Brain pericyte (primary cell): ENCODE data around the gene GTF2F1.
"Not testable (repeated sequence)": the region's sequence is repeated elsewhere in the genome, so short reads cannot be mapped to it uniquely, and the experiment has no call there.

Source experiments
- DNase-seq: peaks from one replicate; pipeline ENCODE4 v3.0.0-alpha.2; 2012; ENCODE audit warnings: low read depth, low spot score

GTF2F1 gene

DNA sequence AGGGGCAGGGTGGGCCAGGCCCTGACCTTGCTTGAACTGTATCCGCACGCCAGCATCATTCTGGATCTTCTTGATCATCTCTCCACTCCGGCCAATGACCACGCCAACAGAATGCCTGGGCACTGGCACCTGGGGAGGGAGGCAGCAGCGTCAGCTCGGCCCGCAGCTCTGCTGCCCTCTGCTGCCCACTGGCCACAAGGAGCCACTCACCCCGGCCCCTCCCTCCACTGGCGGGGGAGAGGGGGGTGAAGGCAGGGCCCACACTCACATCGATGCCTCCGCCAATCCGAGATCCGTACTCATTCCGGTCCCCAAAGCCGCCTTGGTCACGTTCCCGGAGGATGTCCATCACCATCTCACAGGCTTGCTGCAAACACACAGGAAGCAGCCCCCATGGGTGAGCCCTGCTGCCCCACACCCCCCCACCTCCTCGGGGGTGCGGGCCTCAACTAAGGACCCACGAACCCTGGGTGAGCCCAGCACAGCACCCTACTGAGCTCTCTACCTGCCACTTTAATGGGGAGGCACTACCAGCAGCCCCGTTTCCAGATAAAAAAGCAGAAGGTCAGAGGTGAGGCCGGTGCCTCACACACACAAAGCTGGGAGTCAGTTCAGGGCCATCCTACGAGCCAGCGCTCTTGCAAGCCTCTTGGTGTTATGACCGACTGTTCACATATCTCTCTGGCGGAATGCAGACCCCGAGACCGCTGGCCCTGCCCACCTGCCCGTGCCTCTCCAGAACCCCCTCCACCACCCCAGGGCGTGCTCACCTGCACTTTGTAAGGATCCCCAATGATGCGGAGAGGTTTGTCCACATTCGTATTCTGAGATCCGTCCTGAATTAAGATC is 25.0 kb upstream of the GTF2F1 start:
- DNase-seq, result no peak

DNA sequence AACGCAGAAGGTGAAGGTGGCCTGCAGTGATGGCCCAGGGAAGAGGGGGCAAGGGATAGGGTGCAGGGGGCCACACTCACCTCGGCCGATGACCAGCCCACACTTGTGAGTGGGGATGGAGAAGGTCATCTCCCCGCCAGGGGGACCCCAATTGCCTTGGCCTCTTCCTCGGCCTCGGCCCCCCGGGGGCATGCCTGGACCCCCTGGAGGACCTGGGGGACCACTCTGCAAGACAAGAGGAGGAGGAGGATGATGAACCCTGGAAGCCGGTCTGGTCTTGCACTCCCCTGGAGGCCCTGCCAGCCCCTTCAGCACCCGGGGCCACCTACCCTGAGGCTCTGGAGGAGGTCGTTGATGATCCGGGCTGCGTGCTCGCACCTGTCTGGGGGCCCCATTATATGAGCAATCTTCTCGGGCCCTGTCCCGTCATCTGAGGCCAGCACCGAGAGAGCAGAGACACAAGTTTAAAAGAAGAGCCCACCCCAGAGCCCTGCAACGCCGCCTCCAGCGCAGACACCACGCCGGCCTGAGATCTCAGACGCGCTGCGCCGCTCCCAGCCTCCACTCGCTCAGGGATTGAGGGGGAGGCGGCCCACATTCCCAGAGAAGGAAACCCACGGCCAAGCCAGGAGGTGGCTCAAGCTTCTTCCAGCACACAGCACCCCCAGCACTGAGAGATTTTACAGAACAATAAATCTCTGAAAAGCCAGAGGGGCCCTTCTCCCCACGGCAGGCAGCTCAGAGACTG is 23.9 kb upstream of the GTF2F1 start:
- DNase-seq, result no peak

GRCh38 chr19:6415591-6416190 is 22.7 kb upstream of the GTF2F1 start:
- DNase-seq, result no peak

DNA sequence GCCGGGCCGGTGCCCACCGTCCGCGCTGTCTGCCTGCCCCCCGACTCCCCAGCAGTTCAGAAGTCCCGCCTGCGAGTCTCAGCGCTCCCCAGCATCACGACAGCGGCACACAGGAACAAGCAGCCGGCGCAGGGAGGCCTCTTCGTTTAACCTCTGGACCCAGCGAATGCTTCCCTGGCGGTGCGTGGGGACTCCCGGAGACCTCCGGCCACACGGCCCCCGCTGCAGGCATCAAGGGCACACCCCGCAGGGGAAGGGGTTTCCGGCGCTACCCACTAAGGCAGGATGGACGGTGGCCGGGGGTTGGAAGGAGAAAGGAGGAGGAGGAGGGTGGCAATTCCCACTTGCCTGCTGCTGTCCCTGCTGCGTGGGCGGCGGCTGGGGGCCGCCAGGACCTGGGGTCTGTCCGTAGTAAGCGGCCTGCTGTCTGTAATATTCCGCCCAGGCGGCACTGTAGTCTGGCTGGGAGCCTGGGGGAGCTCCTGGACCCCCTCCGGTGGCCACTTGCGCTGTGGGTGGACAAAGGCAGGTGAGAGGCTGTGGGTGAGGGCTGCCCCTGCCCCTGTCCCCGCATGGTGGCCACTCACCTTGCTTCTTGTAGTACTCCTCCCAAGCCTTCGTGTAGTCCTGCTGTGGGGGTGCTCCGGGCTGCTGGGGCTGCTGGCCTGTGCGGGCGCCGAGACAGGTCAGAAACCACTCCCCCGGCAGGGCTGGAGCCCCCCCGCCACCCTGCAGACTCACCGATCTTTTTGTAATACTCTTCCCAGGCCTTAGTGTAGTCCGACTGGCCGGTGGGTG is 22.0 kb upstream of the GTF2F1 start:
- no peak for DNase-seq

DNA sequence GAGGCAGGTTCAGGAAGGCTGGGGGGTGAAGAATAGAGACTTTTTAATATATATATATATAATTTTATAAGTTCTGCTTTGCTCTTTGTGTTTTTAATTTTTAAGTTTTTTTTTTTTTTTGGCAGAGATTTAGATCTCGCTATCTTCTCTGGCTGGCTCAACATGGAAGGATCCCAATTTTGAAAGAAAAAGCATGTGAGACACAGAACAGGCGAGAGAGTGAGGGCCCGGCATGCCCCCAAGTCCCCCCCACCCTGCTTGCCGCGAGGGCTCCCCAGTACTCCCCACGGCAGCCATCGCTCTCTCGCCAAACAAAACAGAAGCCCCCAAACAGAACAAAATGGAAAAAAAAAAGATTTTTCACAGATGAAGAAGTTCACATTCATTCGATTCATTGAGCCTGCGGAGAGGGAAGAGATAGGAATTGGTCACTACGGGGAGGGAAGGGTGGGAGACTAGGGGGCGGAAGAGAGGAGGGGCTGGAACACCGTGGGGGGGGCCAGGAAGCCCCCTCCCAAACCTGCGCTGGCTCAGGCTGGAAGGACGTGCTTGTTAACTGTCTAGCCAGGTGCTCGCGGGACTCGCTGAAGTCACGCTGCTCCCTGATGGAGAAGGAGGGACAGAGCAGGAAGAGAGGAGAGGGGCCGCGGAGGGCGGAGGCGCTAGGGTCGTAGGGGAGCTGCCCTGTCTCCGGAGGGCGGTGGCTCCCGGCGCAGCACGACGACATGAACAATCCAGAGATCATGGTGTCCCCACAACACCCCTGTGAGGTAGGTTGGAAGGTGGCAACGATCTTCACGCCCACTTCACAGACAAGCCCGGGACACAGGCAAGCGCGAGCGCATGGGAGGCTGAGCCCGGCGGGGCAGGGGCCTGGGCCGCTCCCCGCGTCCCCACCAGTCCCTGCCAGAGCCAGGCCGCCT is 21.0 kb upstream of the GTF2F1 start:
- DNase-seq, result no peak

DNA sequence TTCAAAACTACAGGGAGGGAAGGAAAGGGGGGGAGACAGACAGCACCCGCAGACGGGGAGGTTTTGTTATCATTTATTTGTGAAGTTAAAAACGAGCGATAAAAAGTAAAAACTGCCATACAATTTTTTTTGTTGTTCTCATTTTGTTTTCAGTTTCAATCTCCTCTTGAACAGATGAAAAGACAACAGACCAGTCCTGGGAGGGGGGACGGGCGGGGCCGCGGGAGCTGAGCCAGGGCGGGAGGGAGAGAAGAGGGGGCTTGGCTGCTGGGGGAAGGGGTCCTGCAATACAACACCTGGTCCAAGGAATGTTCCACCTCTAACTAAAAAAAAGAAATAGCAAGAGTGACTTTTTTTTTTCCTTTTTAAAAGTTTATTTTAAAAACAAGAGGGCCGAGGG is 20.3 kb upstream of the GTF2F1 start:
- no peak for DNase-seq

GRCh38 chr19:6412447-6413091 is 19.6 kb upstream of the GTF2F1 start:
- DNase-seq, result no peak

GRCh38 chr19:6412061-6412446 is 19.1 kb upstream of the GTF2F1 start:
- no peak for DNase-seq

- no peak for DNase-seq
Observed at GRCh38 chr19:6409346-6409745, 16.4 kb upstream of the GTF2F1 start.

- DNase-seq, result no peak
Observed at GRCh38 chr19:6406401-6406800, 13.4 kb upstream of the GTF2F1 start.

DNA sequence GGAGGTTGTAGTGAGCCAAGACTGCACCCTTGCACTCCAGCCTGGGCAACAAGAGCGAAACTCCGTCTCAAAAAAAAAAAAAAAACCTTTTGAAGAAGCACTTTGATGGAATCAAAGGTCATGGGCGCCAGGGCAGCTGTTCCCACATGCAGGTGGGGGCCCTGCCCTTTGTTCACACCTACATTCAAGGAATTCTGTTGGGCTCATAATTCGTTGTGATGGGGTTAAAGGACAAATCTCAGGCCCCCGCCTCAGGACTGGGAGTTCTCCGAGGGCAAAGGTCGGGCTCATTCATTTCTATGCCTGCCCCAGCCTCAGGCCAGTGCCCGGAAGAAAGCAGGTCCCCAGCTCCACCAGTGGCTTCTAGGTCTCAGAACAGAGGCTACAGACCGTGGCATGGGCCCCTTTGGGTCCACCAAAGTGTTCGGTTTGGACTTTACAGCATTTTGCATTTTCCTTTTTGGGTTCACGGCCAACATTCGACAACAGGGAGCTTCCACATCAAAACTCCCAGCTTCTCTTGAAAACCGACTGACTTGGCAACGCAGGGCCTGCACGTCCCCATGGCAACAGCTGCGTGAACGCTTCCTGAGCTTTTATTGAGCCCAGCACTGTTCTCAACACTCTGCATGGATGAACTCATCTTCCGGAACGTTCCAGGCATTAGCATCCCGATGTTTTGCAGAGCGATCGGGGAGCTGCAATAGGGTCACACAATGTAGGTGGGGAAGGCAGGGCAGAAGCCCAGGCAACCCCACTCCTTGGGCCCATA is 10.1 kb upstream of the GTF2F1 start:
- DNase-seq, result no peak

DNA sequence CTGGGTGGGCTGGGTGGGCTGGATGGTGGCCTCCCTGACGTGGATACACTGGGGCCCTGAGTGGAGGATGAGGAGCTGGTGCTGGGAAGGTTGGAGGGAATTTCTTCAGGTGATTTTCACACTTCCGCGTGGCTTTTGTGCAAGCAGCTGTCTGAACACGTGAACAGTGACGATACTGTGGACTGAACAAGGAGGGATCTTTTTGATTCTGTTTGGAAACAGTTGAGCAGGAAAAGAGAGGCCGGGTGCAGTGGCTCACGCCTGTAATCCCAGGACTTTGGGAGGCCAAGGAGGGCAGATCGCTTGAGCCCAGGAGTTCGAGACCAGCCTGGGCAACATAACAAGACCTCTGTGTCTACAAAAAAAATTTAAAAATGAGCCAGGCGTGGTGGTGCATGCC is 9.1 kb upstream of the GTF2F1 start:
- DNase-seq, result no peak

DNA sequence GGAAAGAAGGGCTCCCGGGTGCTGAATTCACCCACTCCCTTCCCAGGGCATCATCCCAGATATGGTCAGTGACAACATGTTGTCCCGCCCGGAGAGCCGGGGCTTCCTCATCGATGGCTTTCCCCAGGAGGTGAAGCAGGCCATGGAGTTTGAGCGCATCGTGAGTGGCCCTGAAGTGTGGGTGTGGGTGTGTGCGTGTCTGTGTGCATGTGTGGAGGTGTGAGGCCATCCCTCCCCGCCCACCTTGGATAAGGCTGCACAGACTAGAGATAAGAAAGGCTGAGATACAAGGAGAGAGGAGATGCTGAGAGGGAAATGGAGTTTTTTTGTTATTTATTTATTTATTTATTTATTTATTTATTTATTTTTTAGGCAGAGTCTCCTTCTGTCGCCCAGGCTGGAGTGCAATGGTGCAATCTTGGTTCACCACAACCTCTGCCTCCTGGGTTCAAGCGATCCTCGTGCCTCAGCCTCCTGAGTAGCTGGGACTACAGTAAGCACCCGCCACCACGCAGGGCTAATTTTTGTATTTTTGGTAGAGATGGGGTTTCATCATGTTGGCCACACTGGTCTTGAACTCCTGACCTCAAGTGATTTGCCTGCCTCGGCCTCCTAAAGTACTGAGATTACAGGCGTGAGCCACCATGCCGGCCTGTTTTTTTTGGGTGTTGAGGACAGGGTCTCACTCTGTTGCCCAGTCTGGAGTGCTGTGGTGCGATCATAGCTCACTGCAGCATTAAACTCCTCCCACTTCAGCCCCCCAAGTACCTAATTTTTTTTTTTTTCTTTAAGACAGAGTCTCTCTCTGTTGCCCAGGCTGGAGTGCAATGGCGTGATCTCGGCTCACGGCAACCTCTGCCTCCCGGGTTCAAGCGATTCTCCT is 7.3 kb upstream of the GTF2F1 start:
- not testable (repeated sequence) for DNase-seq

- DNase-seq, result no peak
Observed at GRCh38 chr19:6396305-6396704, 3.3 kb upstream of the GTF2F1 start.

GRCh38 chr19:6394831-6395230 is 1.9 kb upstream of the GTF2F1 start:
- DNase-seq, result no peak

DNA sequence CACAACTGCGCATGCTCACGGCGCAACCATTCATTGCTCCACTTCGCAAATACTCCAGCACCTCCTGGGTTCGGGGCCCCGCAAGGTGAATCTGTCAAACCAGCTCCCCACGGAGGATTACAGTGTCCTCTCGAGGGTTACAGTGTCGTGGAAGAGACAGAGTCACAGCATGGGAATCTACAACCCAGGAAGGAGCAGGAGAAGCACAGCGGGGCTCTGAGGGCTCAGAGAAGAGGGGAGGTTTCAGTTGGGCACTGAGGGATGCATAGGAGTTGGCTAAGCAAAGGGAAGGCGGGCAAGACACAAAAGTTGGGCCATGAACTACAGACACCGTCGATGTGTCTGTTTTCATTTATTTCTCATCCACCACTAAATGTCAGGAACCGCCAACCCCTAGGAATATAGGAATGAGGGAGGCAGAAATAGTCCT is 1.0 kb upstream of the GTF2F1 start:
- no peak for DNase-seq

DNA sequence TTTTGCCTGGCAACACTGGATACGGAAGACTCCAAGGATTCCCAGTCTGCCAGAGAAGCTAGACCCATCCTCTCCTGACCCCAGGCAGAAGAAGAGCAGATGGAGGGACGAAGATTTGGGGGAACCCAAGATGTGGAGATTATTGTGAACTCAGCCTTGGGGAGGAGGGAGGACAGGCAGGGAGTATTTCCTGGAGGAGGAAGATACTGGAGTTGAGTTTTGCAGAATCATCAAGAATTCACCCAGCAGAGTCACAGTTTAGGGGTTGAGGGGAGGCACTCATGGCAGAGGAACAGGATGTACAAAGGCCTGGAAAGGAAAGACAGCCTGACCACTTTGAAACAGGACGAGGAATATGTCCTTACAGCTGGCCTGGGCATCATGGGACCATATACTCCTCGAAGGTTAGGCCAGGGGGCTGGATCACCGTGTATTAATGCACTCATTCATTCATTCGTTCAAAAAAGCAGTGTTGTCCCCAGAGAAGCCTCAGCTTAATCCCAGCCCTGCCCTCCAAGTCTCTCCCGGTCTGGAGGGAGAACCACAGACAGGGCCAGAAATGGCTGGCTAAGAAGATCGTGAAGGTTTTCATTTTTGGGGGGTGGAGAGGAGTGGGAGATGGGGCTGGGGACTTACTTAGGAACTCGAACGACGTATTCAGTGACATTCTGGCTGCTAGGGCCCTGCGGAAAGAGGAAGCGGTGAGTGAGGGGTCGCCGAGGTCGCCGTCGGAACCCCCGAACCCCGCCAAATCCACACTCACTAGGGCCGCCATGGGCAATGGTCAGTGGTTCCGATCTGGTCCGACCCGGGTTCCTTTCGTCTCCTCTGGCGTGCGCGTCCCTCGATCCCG is 517 bp downstream of the GTF2F1 start:
- DNase-seq, result no peak

GRCh38 chr19:6387372-6387771 is 5.6 kb downstream of the GTF2F1 start:
- DNase-seq, result no peak
